Neural cell (in vitro differentiated cells): ENCODE measurements around the gene TSR3.

Experiments used
- CTCF ChIP-seq: fragments of 450-650 bp; IDR thresholded peaks from 2 replicates; pipeline ENCODE4 v1.5.1; 2014; ENCODE audit warnings: antibody characterized with exemption, mild to moderate bottlenecking, moderate library complexity; ENCODE audit not compliant: poor library complexity, severe bottlenecking
- EP300 ChIP-seq: fragments of 450-650 bp; conservative IDR thresholded peaks from 2 replicates; pipeline ENCODE4 v1.6.1; 2014; ENCODE audit warnings: antibody characterized with exemption, mild to moderate bottlenecking, moderate library complexity; ENCODE audit not compliant: poor library complexity, severe bottlenecking
- EZH2 ChIP-seq: fragments of 200-600, 300-800 bp; shearing (Covaris generic), sonication (generic); IDR thresholded peaks from 2 replicates; pipeline ENCODE4 v1.6.1; 2014; ENCODE audit warnings: antibody characterized with exemption, low read length, borderline replicate concordance, mild to moderate bottlenecking; ENCODE audit not compliant: insufficient read depth, poor library complexity, severe bottlenecking
- MXI1 ChIP-seq: fragments of 450-650 bp; conservative IDR thresholded peaks from 2 replicates; pipeline ENCODE4 v1.6.1; 2014; ENCODE audit warnings: antibody characterized with exemption, mild to moderate bottlenecking; ENCODE audit not compliant: poor library complexity, severe bottlenecking
- POLR2AphosphoS5 ChIP-seq: IDR thresholded peaks from 2 replicates; pipeline ENCODE4 v1.6.1; 2012
- RAD21 ChIP-seq: fragments of 450-650 bp; conservative IDR thresholded peaks from 2 replicates; pipeline ENCODE4 v1.6.1; 2014; ENCODE audit warnings: antibody characterized with exemption, mild to moderate bottlenecking, moderate library complexity
- REST ChIP-seq: IDR thresholded peaks from 2 replicates; pipeline ENCODE4 v1.6.1; 2012; ENCODE audit warnings: borderline replicate concordance
- SMC3 ChIP-seq: fragments of 450-650 bp; conservative IDR thresholded peaks from 2 replicates; pipeline ENCODE4 v1.6.1; 2014; ENCODE audit warnings: antibody characterized with exemption, mild to moderate bottlenecking, moderate library complexity; ENCODE audit not compliant: poor library complexity
- TAF1 ChIP-seq: IDR thresholded peaks from 2 replicates; pipeline ENCODE4 v1.6.1; 2012; ENCODE audit warnings: low read depth

GRCh38 chr16:1346422-1347285 lies 5.0 kb downstream of the TSR3 start:
- TF ChIP-seq CTCF (no peak), MXI1 (no peak), RAD21 (no peak), EZH2 (no peak), POLR2AphosphoS5 (no peak), EP300 (no peak), REST (no peak), TAF1 (no peak), SMC3 (no peak)
